NCI-H510A treated with DMSO at 0.1 percent for 48 hours (cell line): ENCODE data around the gene EEPD1.
"Not testable (repeated sequence)": the region's sequence is repeated elsewhere in the genome, so short reads cannot be mapped to it uniquely, and the experiment has no call there.

Experiments
- DNase-seq: peaks from one replicate; lab custom pipeline; 2025; lab: John Stamatoyannopoulos, UW

Gene EEPD1

DNA sequence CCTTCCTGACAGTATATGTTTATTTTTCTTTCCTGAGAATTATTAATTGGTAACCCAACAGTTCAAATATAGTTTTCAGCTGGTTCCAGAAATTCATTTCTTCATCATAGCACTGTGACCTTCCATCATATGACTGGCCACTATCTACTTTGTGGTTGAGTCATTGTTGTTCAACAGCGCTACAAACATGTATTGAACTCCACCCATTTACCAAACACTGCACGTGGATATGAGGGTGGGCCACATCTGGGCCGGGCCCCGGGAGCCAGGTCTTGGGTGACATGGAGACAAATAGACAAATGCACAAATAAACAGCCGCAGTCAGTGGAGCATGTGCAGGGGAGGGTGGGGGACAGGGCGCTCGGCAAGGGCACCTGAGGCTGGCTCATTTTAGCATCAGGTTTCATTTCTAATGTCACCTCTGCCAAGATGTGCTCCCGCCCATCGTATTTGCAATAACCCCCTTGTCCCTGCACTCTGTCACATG is 24.0 kb upstream of the EEPD1 start:
- DNase-seq: peak; percentile 76

DNA sequence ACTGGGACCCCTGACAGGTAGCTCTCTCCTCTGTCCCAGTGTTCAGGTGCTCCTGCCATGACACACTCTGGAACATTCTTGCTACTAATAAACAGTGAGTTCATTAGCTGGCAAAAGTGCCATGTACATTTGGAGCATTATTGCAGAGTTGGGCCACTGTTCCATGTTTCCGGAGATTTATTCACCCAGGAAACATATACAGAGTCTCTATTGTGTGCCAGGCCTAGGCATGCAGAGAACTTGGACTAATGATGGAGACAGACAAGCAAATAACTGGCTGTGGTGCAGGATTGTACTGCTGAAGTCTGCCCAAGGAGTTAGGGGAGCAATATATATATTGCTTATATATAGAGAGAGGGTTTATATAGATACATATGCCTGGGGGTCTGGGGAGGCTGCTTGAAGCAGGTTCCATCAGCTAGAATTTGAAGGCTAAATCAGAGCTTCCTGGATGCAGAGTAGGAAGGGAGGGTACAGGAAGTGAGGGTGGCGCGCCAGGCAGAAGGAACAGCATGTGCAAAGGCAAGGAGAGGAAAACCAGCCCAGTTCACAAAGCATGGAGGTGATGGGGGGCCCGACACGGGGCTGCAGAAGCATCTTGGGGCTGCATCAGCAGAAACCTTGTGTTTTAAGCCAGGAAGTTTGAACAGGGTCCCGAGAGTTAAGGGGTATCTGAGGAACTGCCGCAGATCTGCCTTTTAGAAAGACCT is 22.7 kb upstream of the EEPD1 start:
- no peak for DNase-seq

DNA sequence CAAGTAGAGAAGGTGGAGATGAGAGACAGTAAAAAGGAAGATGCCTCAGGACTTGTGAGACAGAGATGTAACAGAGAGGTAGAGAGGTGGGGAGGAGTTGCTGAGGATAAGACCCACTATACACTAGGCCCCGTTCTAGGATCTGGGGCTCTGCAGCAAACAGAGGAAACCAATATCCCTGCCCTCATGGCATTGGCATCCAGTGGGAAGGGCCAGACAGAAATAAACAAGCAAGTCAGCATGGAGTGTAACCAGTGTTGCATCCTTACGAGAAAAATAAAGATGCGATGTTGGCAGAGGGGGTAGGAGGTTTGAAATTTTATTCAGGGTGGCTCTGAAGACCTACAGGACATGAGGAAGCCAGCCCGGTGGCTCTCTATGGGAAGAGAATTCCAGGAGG is 22.0 kb upstream of the EEPD1 start:
- no peak for DNase-seq

DNA sequence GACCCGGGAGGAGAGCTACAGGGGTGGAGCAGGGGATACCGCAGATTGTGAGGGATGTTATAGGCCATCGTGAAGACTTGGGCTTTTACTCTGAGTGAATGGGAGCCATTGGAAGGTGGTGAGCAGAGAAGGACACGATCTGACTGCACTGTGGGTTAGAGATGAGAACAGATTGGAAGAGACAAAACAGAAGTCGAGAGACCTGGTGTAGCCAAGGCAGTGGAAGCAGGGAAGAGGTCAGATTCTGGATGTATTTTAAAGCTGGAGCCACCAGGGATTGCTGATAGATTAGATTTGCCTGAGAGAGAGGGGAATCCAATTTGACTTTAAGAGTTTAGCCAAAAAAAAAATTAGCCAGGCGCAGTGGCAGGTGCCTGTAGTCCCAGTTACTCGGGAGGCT is 21.6 kb upstream of the EEPD1 start:
- no peak for DNase-seq

DNA sequence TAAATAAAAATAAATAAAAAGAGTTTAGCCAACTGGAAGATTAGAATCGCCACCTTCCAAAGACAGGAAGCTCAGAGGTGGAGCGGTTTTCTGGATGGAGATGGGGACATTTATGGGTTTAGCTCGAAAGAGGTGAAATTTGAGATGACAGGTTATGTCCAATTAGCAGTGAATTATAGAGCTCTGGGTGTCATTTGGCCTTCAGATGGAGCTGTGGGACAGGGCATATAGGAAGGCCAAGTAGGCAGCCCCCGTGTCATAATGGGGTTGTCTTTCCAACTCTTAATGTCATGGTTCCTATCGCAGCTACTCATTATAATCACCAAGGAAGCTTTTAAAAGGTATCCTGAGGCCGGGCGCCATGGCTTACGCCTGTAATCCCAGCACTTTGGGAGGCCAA is 21.0 kb upstream of the EEPD1 start:
- no peak for DNase-seq

DNA sequence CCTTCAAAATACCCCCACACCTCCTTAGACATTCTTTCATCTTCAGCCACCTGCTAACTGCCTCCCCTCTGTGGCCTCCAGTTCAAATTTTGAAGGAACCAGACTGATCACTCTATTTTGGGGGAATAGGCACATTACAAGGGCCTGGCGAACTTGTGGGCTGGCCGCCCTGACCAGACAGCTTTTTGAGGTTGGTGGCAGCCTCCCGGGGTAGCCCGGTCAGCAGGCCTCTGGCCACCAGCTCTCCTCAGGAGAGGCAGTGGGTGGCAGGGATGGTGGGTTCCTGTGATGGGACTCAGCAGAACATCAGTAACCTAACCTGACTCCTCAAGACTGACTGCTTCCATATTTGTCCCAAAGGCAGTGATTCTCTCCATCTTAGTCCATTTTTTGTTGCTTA is 17.4 kb upstream of the EEPD1 start:
- DNase-seq: no peak

DNA sequence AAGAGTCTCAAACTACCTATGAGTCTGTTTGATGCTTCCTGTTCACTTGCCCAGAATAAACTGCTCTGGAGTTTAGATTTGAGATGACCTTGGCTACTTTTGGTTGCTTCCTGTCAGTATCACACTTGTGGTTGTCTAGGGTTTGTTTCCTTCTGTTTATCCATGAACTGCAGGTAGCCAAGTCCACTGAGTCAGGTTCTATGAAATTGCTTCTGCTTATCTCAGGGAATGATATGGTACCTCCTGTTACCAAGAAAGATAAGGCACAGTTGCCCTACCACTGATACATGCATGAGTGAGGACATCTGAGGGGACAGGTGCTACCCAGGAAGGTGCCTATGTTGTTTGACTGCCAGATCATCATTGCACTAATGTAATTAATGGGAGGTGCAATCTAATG is 15.8 kb upstream of the EEPD1 start:
- peak; percentile 14 for DNase-seq

DNA sequence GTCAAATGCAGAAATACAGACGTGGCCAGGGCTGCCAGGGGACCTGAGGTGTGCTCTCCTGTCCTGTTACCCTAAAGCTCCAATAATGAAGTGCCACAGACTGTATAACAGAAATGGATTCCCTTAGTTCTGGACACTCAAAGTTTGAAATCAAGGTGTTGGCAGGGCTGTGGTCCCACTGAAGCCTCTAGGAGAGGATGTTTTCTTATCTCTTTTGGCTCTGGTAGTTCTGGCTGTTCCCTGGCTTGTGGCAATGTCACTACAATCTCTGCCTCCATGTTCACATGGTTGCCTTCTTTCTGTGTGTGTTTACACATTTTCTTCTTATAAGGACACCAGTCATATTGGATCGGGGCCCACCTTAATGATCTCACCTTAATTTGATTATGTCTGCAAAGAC is 15.3 kb upstream of the EEPD1 start:
- no peak for DNase-seq

DNA sequence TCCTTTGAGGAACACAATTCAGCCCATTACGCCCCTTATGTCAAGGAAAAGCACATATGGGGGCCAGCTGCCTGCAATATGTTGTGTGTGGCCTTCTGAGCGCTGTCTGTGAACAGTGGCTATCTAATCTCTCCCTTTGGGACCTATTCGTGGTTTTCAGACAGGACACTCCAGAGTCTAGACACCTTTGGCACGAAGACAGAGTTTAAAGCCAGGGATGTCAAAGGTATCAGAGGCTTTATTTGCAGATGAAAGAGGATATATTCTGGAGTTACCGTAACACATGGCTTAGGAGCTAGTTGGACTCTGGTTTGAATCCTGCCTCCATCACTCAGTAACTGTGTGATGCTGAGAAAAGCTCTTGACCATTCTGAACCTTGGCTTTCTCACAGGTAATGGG is 14.8 kb upstream of the EEPD1 start:
- no peak for DNase-seq

DNA sequence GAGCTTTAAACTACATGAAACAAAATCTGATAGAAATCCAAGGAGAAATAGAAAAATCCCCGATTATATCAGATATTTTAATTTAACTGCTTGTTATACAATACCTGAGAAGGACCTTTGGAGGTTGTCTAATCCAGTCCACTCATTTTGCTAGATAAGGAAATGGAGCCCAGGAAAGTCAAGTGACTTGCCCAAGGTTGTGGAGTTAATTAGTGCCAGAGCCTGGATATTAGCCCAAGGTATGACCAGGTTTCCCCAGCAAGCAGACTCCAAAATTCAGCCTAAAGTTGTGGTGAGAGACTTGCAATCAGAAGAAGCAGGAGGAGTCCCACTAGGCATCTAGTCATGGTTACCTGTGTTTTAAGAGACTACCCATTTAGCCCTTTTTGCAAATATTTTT is 11.7 kb upstream of the EEPD1 start:
- DNase-seq: no peak

DNA sequence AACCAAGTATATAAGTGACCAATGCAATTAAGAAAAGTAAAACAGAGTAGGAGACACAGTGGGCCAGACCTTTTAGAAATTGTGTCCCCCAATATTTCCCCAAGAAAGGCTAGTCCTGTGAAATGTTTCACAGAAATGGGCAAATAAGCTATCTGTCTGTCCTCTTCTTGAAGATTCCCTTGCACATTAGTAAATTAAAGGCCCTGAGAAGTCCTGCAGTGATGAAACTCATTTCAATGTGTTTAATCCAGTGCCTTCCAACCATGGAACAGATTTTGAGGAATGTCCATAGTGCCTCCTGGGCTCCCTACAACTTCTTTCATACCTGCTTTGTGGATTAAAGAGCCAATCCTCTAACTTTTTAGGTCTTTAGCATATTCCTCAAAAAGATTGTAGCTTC is 11.2 kb upstream of the EEPD1 start:
- no peak for DNase-seq

DNA sequence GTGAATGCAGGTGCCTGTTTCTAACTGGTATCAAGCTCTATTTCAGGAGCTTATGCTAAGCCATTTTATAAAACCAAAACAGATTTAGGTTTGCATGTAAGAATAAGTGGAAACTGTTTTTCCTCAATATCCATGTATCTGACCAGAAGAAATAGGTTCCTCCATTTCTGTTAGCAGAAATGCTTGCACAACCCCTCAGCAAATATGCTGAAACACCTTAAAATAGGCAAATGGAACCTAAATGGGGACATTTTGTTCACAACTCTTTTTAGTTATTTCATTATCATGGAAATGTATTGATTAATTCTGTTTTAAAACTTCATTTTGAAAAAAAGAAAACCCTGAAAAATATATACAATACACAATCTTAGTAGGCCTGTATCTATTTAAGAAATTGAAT is 8.9 kb upstream of the EEPD1 start:
- no peak for DNase-seq

DNA sequence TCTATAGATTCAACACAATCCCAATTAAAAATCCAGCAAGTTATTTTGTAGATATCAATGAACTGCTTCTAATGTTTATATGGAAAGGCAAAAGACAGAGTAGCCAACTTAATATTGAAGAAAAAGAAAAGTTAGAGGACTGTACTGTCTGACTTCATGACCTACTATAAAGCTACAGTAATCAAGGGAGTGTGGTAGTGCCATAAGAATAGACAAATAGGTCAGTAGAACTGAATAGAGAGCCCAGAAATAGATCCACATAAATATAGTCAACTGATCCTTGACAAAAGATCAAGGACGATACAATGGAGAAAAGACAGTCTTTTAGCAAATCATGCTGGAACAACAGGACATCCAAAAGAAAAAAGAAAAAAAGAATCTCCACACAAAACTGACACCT is 7.4 kb upstream of the EEPD1 start:
- no peak for DNase-seq

DNA sequence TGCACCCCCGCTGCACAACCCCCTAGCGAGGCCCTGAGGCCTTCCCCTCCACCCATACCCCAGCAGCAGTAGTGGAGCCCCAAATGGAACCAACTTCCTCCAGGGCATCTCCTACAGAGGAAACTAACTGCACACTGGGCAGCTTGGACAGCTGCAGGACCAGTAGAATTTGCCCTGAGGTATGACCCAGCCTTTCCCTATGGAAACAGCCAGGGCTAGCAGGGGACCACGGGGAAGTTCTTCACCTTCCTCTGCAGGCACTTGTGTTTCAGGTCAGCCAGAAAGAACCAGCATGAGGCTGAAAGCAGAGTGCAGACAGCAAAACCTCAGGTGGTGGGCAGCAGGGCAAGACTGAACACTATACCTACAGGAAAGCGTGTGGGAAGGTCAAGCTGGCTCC is 5.7 kb upstream of the EEPD1 start:
- peak; percentile 47 for DNase-seq

DNA sequence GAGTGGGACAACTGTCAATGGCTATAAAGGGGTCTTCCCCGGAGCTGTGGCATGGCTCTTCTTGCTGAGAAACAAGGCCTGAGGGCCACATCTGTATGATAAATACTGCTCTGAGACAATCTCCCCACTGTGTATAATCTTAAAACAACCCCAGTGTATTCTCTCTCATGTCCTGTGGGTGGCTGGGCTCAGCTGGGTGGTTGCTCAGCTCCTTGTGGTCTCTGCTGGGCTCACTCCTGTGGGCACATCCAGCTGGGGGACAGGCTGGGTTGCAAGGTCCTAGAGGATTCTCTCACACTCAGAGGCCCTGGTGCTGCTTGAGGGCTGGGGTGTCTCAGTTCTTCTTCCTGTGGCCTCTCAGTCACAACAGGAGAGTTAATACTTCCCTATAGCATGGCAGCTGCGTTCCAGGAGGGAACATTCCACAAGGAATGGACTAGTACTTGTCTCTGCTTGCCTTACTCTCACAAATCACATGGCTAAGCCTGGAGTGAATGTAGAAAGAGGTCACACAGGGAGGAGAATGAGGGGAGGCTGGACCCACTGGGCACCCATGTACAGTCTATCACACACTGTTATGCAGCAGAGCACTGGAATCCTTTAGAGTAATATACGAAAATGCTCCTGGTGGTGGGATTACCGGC is 4.5 kb upstream of the EEPD1 start:
- no peak for DNase-seq

DNA sequence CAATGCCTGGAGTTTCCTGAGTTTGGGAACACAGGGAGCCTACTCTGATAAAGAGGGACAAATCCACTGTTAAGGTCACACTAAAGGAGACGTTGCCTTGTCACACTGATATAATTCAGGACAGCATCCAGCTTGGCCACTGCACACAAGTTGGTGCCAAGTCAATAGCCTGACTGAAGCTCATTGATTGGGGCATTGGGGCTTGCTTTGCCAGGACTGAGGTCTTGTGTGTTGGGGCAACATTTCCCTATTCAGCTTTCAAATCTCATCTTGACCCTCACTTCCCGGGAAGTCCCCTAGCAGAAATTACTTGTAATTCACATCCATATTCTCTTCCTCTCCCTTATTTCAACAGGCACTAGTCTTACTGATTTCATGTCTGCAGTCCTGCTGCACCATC is 3.8 kb upstream of the EEPD1 start:
- DNase-seq: not testable (repeated sequence)

DNA sequence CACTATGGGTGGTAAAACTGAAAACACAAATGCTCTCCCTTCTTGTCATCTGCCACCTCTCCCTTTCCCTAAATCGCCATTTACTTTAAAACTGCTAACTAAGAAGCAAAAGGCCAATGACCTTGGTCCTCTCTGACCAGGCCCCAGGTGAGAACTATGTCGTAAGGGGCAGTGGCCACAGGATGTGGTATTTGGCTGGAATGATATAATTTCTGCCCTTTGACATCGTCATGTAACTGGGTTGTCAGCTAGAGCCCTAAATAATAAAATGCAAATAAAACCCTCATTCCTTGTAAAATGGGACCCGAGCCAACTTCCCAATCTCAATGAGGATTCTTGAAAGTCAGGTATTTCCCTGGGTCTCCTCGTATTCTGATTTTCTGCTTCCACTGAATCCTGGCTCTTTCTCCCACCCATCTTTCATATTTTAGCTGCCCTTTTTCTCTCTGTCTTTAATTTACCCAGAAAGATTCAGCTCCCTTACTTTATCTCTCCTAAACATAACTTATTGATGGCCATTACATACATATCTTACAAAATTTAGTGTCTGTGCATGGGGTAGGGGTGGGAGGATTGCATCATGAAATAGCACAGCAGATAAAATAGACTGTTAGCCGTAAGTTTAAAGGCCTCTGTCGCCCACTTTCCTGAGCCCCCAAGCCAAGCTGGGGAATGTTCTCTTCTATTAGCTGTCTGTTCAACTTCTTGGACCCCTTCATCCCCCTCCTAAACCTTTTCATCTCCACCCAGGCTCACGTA is 3.2 kb upstream of the EEPD1 start:
- no peak for DNase-seq

DNA sequence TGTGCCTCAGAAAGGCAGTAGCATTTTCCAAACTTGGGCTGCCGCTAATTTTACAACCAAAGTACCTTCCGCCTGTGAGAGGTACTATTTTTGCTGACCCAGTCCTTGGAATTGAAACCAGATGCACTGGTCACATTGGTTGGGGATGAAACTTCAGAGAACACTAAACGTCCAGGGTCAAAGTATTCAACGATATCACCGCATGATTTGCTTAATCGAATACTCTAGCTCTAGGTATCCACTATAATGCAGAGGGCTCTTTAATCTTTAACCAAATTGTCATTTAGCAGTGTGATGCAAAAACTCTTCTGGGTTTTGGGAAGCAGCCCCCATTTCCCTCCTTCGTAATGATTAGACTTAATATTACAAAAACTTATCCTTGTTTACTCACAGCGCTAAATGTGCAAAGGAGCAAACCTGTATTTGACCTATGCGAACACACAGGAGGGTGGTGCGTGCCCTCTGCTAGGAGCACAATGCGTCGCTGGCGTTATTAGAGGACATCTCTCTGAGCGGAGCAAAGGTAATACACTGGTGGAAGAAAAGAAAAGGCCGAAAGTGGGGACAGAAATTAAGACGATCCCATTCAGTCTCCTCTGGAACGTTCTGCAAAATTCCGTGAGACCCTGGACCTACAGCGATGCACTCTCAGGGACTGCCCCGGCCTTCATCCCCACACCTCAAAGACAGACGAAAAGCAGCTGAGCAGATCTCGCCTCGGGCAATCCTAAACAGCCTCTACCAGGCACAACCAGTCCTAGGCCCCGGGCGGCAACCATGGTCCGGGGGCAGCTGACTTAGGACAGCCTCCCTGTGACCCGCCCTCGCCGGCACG is 916 bp upstream of the EEPD1 start:
- no peak for DNase-seq

DNA sequence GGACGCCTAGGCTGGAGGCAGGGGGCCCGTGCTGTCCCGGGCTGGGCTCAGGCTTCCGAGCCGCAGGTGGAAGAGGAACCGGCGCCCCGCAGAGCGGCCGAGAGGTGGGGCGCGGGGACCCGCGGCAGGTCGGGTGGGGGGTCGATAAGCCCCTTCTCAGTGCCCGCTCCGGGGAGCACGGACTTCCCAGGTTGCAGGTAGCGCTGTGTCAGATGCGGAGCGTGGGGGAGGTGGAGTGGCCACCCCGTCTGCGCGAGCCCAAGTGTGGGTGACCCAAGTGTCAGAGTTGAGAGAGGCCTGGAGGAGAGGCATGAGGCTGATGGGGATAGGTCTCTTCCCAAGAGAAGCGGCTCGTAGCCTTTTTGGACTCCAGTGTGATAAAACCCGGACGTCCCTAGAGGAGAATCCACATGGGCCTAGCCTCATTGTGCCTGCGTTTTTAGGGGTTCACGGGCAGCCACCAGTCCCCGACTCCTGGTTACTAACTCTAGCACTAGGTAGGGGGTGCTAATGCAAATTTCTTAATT is 580 bp downstream of the EEPD1 start:
- no peak for DNase-seq

DNA sequence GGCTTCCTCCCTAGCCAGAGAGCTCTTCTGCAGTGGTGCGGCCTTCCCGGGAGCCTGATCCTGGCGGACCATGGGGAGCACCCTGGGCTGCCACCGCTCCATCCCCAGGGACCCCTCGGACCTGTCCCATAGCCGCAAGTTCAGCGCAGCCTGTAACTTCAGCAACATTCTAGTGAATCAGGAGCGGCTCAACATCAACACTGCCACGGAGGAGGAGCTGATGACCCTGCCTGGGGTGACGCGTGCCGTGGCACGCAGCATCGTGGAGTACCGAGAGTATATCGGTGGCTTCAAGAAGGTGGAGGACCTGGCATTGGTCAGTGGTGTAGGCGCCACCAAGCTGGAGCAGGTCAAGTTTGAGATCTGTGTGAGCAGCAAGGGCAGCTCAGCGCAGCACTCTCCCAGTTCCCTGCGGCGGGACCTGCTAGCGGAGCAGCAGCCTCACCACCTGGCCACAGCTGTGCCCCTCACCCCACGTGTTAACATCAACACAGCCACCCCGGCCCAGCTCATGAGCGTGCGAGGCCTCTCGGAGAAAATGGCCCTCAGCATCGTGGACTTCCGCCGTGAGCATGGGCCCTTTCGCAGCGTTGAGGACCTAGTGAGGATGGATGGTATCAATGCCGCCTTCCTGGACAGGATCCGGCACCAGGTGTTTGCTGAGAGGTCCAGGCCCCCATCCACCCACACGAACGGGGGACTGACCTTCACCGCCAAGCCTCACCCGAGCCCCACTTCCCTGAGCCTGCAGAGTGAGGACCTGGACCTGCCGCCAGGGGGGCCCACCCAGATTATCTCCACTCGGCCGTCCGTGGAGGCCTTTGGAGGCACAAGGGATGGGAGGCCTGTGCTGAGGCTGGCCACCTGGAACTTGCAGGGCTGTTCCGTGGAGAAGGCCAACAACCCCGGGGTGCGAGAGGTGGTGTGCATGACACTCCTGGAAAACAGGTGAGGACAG is 1.5 kb downstream of the EEPD1 start:
- DNase-seq: no peak

DNA sequence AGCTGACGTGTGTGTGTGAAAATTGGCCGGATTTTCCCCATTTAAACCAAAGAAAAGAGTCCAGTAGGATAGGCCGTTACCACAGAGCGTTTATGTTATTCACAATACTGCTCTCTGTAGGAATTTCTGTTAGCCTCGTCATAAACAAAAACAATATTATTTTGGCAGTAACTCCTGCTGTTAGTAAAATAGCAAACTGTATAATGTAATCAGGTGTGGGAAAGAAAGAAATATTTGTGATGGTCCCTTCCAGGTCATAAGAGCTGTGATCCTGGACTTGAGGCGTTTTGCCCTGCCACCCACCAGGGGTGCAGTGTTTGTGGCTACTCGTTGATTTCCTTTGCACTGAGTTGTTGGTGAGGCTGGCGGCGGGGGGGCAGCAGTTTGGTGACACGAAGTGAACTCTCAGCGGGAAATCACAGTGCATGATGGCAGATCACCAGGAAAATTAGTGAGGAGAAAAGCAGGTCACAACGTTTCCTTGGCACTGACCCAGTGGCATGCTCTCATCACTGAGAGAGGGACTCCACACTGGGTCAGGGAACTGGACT is 2.8 kb downstream of the EEPD1 start:
- peak; percentile 30 for DNase-seq
